AML-193 (cell line): ENCODE measurements around the gene RCL1.

Source experiments
- DNase-seq, 2 experiments: peaks; one replicate each; lab custom pipeline; 2025; lab: John Stamatoyannopoulos, UW

The RCL1 gene

DNA sequence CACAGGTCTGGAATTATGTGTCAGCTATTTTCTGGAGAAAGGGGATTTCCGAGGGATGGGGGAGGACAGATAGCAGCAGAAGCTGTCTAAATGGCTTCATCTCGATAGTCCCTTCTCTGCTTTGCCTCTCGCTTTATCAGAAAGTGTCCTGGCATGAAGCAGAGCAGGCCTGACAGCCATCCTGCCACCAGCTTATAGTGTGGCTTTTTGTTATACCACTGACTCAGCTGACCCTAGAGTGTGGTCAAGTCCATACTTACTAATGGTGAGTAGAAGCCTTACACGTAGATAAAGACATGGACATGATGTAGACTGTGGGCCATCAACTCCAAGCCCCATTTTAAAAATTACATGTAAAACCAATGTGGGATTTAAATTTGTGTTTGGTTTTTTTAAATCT, 50.0 kb downstream of the RCL1 start:
- DNase-seq, result no peak

- DNase-seq, result no peak
Observed at GRCh38 chr9:4844056-4844838, 51.5 kb downstream of the RCL1 start.

- no peak for DNase-seq
Observed at GRCh38 chr9:4849369-4849768, 56.6 kb downstream of the RCL1 start.

DNA sequence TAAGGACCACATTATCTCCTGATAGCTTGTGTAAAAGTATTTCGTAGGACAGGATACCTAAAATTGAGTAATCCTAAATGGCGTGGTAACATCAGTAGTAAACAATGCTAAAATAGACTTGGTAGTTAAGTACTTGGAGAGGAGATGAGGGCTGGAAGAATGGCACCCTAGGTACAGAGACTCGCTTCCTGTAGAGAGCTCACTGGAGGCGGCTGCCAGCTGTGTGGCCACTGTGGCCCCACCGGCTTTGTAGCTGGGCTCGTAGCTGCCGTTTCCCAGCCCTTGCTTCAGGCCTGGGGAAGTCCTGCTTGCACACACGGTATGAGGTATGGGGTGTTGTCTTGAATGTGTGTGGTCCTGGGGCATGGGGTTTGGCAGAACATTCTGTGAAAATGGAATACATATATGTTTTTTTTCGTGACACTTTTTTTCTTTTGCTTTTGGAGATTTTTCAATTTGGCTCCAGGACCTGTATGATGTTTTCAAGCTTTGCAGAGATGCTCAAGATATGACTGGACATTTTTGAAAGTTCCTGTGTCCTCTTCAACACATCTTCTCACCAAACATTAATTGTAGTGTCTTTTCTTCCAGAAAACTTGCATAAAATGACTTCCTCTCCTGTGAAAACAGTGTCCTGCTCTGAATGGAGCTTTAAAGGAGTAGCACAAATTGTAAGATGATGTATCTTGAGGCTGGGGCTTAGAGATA, 58.0 kb downstream of the RCL1 start:
- no peak for DNase-seq

DNA sequence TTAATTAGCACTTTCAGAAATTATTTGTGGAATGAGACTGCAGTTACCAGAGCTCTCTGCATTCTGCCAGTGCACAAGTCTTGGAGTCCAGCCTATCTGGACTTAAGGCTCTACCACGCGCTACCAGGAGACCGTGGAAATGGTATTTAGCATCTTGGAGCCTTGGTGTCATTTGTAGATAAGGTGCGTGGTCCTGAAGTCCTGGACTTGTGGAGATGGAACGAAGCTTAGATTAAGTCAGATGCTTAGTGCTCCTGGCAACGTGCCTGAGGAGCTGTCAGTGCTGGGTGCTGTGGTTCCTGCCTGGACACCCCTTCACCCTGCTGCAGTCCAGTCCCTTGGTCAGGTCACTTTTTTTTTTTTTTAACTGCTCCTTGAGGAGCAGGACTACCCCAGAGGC, 59.7 kb downstream of the RCL1 start:
- no peak for DNase-seq

DNA sequence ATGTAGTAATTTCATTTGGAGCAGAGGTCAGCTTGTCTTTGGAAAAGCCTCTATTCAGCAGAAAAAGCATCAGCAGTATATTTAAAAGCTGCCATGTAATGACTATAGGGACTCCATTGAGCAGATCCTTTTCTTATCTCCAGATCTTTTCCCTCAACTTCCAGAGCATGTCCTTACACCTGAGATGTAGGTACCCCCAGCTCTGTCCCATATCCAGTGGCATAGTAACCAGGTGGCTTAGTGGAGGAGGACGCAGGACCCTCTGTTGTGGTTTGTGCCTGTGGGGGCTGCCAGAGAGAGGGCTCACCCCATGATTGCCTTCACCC, 61.5 kb downstream of the RCL1 start:
- no peak for DNase-seq

DNA sequence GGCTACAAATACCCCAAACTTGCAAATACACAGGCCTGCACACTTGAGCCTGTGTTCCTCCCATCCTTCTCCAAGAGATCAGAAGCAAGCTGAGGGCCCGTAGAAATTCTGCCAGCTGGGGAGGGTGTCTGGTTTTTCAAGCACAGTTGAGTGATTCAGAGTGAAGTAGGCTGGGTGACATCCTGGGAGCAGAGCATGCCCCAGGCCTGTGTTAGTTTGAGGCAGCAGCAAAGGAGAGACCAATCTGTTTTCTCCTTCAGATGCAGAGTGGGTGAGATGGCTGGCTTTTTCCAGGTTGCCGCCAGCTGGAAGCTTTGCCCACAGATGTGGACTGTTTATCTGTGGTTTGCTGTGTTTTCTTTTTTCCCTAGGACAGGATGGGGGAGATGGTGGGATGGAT, 63.1 kb downstream of the RCL1 start:
- no peak for DNase-seq

GRCh38 chr9:4857163-4857810, 64.5 kb downstream of the RCL1 start:
- DNase-seq, result no peak

DNA sequence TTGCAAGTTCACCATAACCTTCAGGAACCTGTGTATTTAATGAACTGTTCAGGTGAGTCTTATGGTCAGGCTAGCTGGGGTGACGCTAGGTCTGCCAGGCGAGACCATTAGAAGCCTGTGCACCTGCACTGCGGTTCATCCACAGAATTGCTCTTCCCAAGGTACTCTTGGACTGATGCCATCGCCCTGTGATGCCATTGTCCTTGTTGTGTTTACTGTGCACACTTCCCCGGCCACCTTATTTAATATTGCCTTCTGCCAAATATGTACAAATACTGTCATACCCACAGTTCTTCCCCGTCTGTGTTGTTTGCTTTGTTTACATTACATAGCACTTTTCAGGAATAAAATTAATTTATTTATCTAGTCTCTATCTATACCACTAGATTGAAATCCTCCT, 66.3 kb downstream of the RCL1 start:
- no peak for DNase-seq

GRCh38 chr9:4860383-4860782, 67.6 kb downstream of the RCL1 start:
- no peak for DNase-seq

GRCh38 chr9:4861145-4861544, 68.4 kb downstream of the RCL1 start:
- DNase-seq, result no peak

DNA sequence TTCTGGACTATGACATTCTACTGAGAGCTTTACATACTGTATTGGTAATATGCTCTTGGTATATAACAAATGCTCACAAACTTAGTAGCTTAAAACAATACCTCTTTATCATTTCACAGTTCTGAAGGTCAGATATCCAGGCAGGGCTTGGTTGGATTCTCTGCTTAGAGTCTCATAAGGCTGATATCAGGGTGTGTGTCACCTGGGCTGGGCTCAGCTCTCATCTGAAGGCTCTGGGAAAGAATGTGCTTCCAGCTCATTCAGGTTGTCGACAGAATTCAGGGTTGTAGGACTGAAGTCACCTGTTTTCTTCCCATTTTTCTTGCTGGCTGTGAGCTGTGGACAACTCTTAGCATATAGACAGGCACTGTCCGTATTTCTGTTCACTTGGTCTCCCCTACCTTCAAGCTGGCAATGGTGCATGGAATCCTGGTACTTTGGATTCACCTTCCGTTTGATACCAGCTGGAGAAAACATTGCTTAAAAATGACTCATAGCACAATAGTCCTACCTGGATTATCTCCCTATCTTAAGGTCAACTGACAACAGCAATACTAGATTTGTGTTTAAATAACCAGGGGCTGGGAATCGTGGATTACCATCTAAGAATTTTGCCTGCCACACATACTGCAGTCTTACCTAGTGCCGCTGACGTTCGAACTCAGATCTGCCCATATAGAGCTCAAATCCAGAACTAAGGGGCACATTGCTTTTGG, 69.2 kb downstream of the RCL1 start:
- no peak for DNase-seq

DNA sequence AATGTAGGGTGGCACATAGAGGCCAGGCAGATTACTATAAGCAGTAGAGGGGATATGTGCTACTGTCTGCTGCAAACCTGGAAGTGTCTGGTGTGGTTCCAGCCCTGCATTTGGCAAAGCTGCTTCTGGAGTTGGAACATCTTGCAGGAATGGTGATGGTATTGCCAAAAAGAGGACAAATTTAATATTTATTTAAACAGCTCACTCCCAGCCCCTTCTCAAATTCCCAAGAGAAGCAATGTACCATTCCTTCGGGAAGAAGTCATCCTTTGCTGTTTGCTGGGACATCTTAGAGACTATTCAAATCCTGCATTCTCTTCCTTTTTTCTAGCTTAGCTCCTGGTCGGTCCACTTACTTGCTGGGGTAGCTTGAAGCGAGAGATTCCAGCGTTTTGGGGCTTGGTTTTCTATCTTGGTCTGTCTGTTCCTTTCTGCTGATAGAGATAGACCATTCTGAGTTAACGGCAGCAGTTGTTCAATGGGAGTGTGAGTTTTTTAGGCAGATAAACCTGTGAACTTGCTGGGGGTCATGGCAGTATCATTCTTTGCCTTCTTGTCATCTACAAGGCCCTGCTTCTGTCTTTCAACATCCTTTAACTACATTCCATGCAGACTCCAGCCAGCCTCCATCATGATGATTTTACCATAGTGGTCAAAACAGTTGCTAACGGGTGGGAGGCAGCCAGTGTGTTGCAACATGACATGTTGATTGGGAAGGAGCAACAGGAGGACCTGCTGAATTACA, 69.9 kb downstream of the RCL1 start:
- no peak for DNase-seq

GRCh38 chr9:4864234-4864661, 71.5 kb downstream of the RCL1 start:
- DNase-seq, result no peak

DNA sequence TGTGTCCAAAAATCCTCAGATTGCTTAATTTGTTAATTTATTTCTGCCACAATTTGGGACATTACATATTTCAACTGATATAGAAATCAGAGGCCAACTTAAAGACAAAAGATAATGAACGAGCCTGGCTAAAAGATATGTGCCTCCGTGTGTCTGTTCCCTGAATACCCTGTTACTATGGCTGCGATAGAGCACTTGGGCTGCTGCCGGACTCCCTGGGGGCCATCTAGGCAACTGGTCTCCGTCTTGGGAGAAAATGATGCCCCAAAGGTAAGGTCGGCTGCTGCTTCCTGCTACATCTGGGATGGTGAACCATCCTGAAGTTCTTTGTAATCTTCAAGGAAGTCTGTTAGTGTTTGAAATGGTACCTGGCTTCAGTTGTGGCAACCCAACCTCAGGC, 72.0 kb downstream of the RCL1 start:
- DNase-seq, result no peak

DNA sequence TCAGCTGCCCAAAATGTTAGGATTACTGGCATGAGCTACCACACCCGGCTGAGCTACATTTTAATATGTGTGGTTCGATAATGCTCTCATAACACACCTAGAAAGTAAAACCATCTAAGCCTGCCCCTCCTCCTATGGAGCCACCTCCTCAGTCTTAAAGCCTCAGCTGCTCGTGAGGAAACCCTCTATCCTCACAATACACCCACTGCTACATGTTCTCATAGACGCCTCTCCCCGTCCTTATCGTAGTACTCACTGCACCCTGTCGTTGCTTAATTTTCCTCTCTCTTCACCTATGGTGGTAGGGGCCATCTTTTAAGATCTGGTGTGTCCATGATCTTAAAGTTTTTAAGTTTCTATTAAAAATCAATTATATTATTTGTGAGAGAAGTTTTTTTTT, 72.9 kb downstream of the RCL1 start:
- DNase-seq, result no peak

- DNase-seq, result no peak
Observed at GRCh38 chr9:4866239-4866969, 73.7 kb downstream of the RCL1 start.

DNA sequence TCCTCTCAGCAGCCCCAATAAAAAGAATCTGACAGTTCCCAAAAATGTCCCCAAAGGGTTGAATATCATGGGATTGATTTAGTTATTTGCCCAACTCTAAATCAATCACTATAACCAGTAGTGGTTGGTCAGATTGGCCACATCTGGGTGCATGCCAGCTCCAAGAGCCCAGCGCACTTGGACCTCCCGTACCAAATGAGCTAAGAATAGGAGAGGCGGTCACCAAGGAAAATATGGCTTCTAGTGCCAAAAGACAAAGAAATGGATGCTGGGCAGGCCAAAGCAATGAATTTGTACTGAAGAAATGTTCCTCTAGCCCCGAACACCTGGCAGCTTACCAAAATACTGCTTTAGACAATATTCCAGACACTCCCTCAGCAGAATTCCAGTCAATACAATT, 80.3 kb downstream of the RCL1 start:
- no peak for DNase-seq

DNA sequence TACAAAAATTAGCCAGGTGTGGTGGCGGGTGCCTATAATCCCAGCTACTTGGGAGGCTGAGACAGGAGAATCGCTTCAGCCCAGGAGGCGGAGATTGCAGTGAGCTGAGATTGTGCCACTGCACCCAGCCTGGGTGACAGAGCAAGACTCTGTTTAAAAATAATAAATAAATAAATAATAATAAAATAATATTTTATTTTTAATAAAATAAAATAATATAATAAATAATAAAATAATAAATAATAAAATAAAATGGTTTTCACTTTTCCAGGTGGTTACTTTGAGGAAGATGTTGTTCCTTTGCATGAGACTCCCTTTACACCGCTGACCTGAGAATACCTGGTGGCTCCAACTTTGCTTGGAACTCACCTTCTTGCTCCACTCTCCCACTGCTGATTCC, 82.8 kb downstream of the RCL1 start:
- DNase-seq, result no peak

DNA sequence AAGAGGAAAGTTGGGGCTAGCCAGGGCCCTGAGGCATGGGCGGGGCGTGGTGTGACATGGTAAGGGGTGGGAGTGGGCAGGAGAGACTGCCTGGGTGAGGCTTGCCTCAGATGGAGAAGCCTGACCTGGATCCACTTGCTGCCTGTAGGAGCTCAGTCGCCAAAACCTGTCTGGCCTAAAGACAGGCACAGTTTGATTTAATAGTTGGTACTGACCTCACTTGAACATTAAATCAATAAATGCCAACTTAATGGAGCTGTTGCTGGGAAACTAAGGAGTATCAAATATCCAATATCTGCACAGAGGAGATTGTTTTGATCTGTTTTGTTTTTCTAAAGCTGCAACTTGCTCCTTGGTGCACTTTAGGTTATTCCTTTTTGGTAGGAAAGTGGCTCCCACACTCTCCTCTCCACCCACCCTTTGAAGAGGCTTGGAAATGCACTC, 86.4 kb downstream of the RCL1 start:
- DNase-seq, result no peak

DNA sequence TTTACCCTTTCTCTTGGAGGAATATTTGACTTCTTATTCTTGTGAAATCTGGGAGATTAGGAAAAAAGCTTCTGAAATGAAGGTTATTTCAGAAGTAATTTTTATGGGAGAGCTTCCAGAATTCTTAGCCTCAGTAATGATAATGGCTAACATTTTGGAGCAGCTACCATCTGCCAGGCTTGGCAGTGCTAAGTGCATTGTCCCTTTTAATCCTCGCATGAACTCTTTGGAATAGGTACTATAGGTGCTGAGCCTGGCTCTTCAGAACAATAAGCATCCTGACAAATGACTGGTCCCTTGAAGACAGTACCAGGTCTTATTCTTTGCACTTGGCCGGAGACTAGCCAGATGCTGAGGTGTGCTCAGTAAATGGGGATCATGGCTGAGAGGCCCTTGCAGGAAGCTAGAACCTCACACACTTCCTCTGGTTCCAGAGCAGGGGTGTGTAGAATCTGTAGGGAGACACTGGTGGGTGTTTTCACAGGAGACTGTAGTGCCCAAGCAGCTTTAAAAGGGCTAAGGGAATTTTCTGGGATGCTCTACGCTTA, 90.7 kb downstream of the RCL1 start:
- no peak for DNase-seq
